Caki2 (cell line): ENCODE results near the gene MMD. TPM values are rescaled to one million over a fixed set of nuclear protein-coding genes. Genes with fewer than 3 reads are reported as not detected.

Experiments
- DNase-seq: peaks from one replicate; pipeline ENCODE4 v3.0.0-alpha.2; 2015; ENCODE audit warnings: low read depth
- in situ Hi-C: cut with HindIII; loops from 2 replicates; pipeline ENCODE4 v1.10.0; 2016; ENCODE audit warnings: low sequenced_read_pairs, low pct_unique_long_range_greater_than_20kb, mixed read lengths
- total RNA-seq: library from RNA; depleted of rRNA; stranded (reverse); fragments of >200 nt; shearing (Covaris generic); gene quantifications from 2 replicates; pipeline ENCODE4 v1.2.3, GENCODE V29; 2014; ENCODE audit warnings: low replicate concordance

The MMD gene
- total RNA-seq, 1 experiment from 2014 or later, result 23.6 TPM

DNA sequence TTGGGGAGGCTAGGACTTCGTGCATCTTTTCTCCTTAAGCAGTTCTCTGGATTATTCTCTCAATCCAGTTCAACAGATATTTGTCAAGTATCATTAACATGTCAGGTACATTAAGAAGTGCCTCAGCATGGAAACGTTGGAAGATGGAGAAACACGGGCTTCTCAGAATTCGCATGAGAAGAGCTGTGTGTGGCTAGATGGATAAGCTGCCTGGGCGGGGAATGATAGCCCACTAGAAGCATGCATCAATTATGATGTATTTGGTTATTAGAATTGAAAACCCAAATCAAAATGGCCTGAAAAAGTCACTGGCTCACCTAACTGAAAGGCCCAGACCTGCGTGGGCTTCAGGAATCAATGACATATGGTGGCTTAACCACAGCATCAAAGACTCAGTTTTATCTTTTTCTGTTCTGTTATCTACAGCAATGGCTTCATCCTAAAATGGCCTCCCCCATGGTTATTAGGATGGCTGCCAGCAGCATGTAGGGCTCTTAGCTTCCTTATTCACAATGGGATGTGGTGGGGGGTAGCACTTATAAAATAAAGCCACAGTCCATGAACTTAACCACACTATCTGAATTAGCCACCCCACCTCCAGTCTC is 43.9 kb downstream of the MMD start:
- no peak for DNase-seq
- in situ Hi-C loops, result no loop called here

DNA sequence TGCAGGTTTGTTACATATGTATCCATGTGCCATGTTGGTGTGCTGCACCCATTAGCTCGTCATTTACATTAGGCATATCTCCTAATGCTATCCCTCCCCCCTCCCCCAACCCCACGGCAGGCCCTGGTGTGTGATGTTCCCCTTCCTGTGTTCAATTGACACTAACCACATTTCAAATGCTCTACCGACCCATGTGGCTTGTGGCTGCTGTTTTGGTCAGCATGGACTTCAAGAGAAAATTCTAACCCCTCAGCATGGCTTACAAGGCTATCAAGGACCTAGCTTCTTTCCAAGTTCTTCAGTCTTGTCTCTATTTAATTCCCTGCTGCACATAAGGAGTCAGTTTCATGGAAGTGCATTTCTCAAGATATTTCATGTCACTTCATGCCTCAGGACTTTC is 52.9 kb downstream of the MMD start:
- DNase-seq, result no peak
- in situ Hi-C loops, result no loop called here

DNA sequence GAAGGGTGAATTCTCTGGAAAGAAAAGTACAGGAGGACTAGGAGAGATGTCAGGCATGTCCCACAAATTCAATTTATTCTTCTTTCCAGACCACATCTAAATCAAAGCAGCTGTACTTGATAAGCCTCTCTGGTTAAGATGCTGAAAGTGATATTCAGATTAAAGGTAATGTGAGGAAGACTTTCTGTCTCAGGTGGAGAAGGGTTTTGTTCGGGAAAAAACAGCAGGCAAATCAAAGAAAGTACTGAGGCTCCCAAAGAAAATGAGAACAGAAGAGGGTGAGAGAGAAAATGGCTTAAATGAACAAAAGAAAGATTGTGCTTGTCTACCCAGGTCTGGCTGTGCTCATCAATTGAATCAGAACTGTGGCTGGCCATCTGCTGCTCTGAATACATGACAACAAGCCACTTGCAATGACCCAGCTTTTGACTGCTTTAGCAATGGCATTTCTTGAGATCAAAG is 55.6 kb downstream of the MMD start:
- DNase-seq, result no peak
- in situ Hi-C loops, result no loop called here

GRCh38 chr17:55363033-55363432 is 58.6 kb downstream of the MMD start:
- DNase-seq, result no peak
- in situ Hi-C loops, result no loop called here

- in situ Hi-C loops, result no loop called here
- no peak for DNase-seq
Measured at GRCh38 chr17:55360971-55361370, 60.7 kb downstream of the MMD start.

- peak; percentile 58 for DNase-seq
- in situ Hi-C loops, result no loop called here
Measured at GRCh38 chr17:55356434-55357328, 65.0 kb downstream of the MMD start.

DNA sequence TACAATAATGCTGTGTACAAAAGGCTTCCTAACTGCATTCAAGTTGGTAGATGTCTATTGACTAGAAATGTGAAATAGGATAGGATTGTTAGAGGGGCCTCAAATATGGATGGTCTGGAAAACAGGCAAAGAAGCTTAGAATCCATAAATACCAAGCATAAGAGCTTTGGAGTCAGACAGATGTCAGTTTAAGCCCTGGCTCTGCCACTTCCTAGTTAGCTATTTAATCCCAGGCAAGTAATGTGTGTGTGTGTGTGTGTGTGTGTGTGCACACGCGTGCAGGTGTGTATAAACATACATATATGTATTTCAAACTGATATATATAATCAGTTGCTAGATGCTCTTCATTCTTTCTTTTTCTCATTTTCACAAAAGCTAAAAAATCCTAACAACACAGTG is 66.7 kb downstream of the MMD start:
- in situ Hi-C loops, result no loop called here
- DNase-seq, result no peak

- in situ Hi-C loops, result no loop called here
Measured at GRCh38 chr17:55354010-55354409, 67.6 kb downstream of the MMD start.

DNA sequence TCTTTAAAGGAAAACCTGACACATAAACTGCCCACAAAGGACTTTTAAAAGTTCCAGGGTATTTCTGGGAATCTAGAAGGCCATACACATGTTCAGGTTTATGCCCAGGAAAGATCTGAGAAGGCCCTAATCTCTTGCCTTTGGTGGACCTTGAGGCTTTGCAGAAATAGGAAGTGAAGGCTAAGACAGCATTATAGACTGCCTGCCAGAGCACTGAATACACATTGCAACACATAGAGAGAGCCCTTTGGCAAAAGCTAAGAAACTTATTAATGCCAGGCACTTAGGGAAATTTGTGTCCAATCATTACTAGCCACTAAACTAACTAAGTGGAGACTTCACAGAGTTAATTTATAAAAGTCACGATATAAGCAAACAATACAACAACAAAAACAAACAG is 70.4 kb downstream of the MMD start:
- in situ Hi-C loops, result no loop called here
- DNase-seq, result no peak

More at GRCh38 chr17:55354010-55354409, 67.6 kb downstream of the MMD start:
- no peak for DNase-seq

DNA sequence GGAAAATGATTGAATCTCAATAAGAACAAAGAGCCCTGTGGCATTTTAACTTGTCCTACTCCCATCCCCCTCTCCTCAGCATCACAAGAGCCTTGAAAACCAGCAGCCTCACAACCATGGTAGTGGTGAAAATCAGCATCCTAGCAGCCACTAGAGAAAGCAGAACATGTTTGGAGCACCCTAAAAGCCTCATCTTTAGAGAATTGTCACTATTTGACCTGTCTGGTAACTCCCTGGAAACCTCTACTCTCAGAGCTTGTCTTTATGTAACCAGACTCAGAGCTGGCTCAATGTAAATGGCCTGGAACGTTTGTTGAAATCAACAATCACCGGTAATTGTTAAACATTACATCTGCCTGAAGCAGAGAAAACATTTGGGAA is 70.8 kb downstream of the MMD start:
- no peak for DNase-seq
- in situ Hi-C loops, result no loop called here

GRCh38 chr17:55348749-55349354 is 72.8 kb downstream of the MMD start:
- in situ Hi-C loops, result no loop called here
- DNase-seq, result peak; percentile 38

GRCh38 chr17:55347341-55347740 is 74.3 kb downstream of the MMD start:
- in situ Hi-C loops, result no loop called here

GRCh38 chr17:55346658-55347057 is 75.0 kb downstream of the MMD start:
- DNase-seq, result no peak
- in situ Hi-C loops, result no loop called here

More at GRCh38 chr17:55347341-55347740, 74.3 kb downstream of the MMD start:
- no peak for DNase-seq

DNA sequence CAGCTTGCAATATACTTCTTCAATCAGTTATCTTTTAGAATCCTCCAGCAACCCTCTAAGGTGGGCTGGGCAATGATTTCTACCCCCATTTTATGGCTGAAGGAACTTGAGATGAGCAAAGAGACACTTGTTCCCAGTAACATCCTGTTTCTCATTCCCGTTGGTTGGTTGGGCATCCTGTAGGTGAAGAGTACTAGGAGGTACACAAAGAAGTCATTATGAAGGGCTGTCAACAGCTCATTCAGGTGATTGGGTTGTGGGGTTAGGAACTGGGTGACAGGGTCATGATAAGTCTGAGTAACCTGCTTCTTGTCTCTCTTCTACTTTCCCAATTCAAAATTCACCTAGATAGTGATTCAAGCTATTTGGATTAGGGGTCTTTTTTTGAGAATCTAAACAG is 76.5 kb downstream of the MMD start:
- DNase-seq, result no peak
- in situ Hi-C loops, result no loop called here

DNA sequence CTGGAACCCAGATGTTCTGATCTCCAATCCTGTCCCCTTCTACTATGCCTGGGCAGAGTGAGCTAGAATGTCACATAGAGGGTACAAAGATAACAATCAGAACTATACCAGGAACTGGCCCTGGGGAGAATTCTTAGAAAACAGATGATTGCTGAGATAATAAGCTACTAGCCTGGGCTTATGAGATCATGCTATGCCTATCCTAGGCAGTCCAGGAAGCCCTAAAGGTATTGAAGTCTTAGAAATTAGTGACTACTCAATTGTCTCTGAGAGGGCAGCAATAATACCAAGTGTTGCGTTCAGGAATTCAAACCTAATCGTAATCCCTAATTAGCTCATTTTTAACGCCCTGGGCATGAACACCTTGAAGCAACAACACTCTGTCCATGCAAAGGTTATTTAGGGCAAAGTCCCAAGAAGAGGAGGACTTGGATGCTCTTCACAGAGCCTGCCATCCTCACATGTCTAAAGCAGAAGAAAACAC is 77.1 kb downstream of the MMD start:
- in situ Hi-C loops, result no loop called here
- DNase-seq, result no peak

GRCh38 chr17:55343900-55344513 is 77.6 kb downstream of the MMD start:
- DNase-seq, result no peak
- in situ Hi-C loops, result no loop called here

DNA sequence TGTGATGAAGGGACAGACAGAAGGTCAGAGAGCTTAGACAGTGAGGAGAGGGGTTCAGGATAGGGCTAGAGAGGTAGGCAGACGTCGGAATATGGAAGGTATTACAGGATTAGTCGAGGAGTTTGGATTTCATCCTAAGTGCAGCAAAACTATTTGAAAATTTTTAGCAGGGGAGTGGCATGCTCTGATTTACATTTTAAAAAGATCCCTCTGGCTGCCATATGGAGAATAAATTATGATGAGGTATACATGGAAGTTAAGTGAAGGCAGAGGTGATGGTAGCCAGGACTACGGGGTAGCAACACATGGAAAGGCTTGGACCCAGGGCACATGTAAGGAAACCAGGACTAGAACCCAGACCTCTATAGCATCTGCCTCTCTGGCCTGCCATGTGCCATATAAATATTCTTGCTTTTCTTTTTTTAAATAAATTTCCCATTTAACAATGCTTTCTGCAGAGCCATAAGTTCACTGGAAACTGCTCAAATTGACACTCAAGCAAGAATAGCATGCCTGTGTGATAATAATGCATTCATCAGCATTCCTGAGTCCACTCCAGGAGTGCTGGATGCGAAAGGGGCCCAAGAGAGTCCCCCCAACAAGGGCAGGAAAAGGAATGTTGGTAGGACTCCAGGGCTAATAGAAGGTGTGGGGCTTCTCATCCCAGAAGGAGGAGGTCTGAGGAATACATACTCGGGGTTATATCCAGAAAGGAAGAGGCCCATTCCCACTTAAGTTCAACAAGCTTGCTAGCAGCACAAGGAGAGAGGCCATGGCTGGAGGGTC is 78.6 kb downstream of the MMD start:
- no peak for DNase-seq
- in situ Hi-C loops, result no loop called here
